Measurements from ENCODE around the gene AKT1S1. TPM values are rescaled to one million over a fixed set of nuclear protein-coding genes. Genes with fewer than 3 reads are reported as not detected.

Gene AKT1S1
- total and polyA plus RNA-seq, 2 of the 13 experiments (the other 11 are each of a cell fraction or from before 2014, with no cell fraction given) = 13.5 to 27.8 TPM

DNA sequence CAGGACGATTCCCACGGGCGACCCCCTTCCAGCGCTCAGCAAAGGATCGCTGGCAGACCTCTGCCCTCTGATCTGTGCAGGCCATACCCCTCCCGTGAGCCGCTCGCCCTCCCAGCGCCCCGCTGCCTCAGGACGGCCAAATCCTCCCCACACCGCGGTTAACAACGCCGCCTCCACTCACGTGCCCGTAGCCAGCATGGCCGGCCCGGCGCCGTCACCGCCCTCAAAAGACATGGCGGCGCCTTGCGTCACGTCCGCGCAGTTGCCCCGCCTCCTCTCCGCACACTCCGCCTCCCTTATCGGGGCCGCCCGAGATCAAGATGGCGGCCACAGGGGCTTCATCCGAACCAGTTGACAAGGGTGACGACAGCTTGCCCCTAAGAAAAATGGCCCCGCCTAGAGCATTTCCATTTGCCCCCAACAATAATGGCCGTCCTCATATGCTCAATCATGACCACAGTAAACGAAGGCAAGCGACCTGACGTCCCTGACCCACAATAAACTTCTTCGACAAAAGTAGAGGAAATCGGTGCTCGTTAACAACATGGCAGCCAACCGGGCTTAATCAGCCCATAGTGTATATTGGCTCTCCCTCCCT lies 634 bp downstream of the AKT1S1 start (continued):
- TF ChIP-seq ZNF282 (IDR thresholded peaks at IDR 0.05; ENCODE audit: partially characterized antibody) (no peak), ZNF563 (CRISPR knock-in tag; IDR thresholded peaks at IDR 0.05) (no peak), ATF7-NPFF (CRISPR knock-in tag; IDR thresholded peaks at IDR 0.05; ENCODE audit: low read depth) (no peak; the same call in 1 of the 2 replicates), ONECUT2 (CRISPR knock-in tag; IDR thresholded peaks at IDR 0.05) (no peak), HINFP (CRISPR knock-in tag; IDR thresholded peaks at IDR 0.05; ENCODE audit: low read depth) (no peak), PHB2 (IDR thresholded peaks at IDR 0.05; ENCODE audit: partially characterized antibody) (no peak), SP4 (CRISPR knock-in tag; IDR thresholded peaks at IDR 0.05) (peak; percentile 96), FOSL2 (CRISPR knock-in tag; IDR thresholded peaks at IDR 0.05) (peak; percentile 48; the same call in 1 of the 2 replicates), FIP1L1 (IDR thresholded peaks at IDR 0.05; ENCODE audit: borderline replicate concordance, insufficient read depth, low read depth, low read length) (no peak), ZNF788 (CRISPR knock-in tag; IDR thresholded peaks at IDR 0.05; ENCODE audit: borderline replicate concordance) (peak; percentile 89), ZNF781 (CRISPR knock-in tag; IDR thresholded peaks at IDR 0.05; ENCODE audit: borderline replicate concordance, not compliant biosample characterization) (no peak), RBAK (CRISPR knock-in tag; IDR thresholded peaks at IDR 0.05) (no peak), HDAC2 (CRISPR knock-in tag; IDR thresholded peaks at IDR 0.05) (peak; percentile 12; the same call in 1 of the 2 replicates), KDM6A (CRISPR knock-in tag; IDR thresholded peaks at IDR 0.05; ENCODE audit: low read depth) (no peak), RXRA (CRISPR knock-in tag; IDR thresholded peaks at IDR 0.05) (no peak), ZNF543 (CRISPR knock-in tag; IDR thresholded peaks at IDR 0.05) (no peak; the same call in 1 of the 2 replicates), ZNF225 (CRISPR knock-in tag; IDR thresholded peaks at IDR 0.05) (peak; percentile 47; the same call in 1 of the 2 replicates), ASH2L (IDR thresholded peaks at IDR 0.05; ENCODE audit: insufficient read length, low read depth, low read length) (peak; percentile 68), ARNTL (CRISPR knock-in tag; IDR thresholded peaks at IDR 0.05) (peak; percentile 47), THAP7 (CRISPR knock-in tag; IDR thresholded peaks at IDR 0.05) (peak; percentile 82; the same call in 1 of the 2 replicates), DPF2 (CRISPR knock-in tag; IDR thresholded peaks at IDR 0.05; ENCODE audit: borderline replicate concordance, low read depth) (no peak), MLLT10 (CRISPR knock-in tag; IDR thresholded peaks at IDR 0.05) (no peak), MLXIP (CRISPR knock-in tag; IDR thresholded peaks at IDR 0.05; ENCODE audit: borderline replicate concordance) (no peak), ATRX (CRISPR knock-in tag; IDR thresholded peaks at IDR 0.05; ENCODE audit: borderline replicate concordance) (no peak), KLF12 (CRISPR knock-in tag; IDR thresholded peaks at IDR 0.05; ENCODE audit: borderline replicate concordance) (peak; percentile 8; the same call in 1 of the 2 replicates), TAF1 (CRISPR knock-in tag; IDR thresholded peaks at IDR 0.05) (peak; percentile 66), CHD2 (IDR thresholded peaks at IDR 0.05; ENCODE audit: low read depth, low read length) (no peak)
